ENCODE results near the gene GPHN. TPM values are rescaled to one million over a fixed set of nuclear protein-coding genes. Genes with fewer than 3 reads are reported as not detected.
"Not testable (repeated sequence)": the region's sequence is repeated elsewhere in the genome, so short reads cannot be mapped to it uniquely, and the experiment has no call there.

GPHN gene
- total RNA-seq, 1 donor: 6.5 TPM

GRCh38 chr14:66498311-66498710 lies 9.6 kb upstream of the GPHN start:
- no peak for TF ChIP-seq CTCF (IDR thresholded peaks at IDR 0.05; ENCODE audit: insufficient read depth, low read length)
- H3K4me3 ChIP-seq (ENCODE audit: low read depth, low read length): no peak overlapping the region
- no peak for DNase-seq (ENCODE audit: low read depth)

- no peak for DNase-seq (ENCODE audit: low read depth)
- no peak overlapping the region for H3K4me3 ChIP-seq (ENCODE audit: low read depth, low read length)
- TF ChIP-seq CTCF (IDR thresholded peaks at IDR 0.05; ENCODE audit: insufficient read depth, low read length): no peak
Observed at GRCh38 chr14:66501592-66501991, 6.4 kb upstream of the GPHN start.

GRCh38 chr14:66502836-66503235 lies 5.1 kb upstream of the GPHN start:
- not testable (repeated sequence) for H3K4me3 ChIP-seq (ENCODE audit: low read depth, low read length); DNase-seq (ENCODE audit: low read depth)

GRCh38 chr14:66503532-66503931 lies 4.4 kb upstream of the GPHN start:
- peak; percentile 76 for DNase-seq (ENCODE audit: low read depth)
- H3K4me3 ChIP-seq (ENCODE audit: low read depth, low read length): no peak overlapping the region
- no peak for TF ChIP-seq CTCF (IDR thresholded peaks at IDR 0.05; ENCODE audit: insufficient read depth, low read length)

GRCh38 chr14:66507181-66507721 lies 696 bp upstream of the GPHN start:
- no peak for TF ChIP-seq CTCF (IDR thresholded peaks at IDR 0.05; ENCODE audit: insufficient read depth, low read length)
- DNase-seq (ENCODE audit: low read depth): no peak
- H3K4me3 ChIP-seq (ENCODE audit: low read depth, low read length): peak overlapping the region; percentile 96

GRCh38 chr14:66508547-66508845 lies 549 bp downstream of the GPHN start:
- no peak for DNase-seq (ENCODE audit: low read depth)
- no peak for TF ChIP-seq CTCF (IDR thresholded peaks at IDR 0.05; ENCODE audit: insufficient read depth, low read length)
- peak overlapping the region; percentile 96 for H3K4me3 ChIP-seq (ENCODE audit: low read depth, low read length)

- peak; percentile 39 for DNase-seq (ENCODE audit: low read depth)
- peak overlapping the region; percentile 96 for H3K4me3 ChIP-seq (ENCODE audit: low read depth, low read length)
- TF ChIP-seq CTCF (IDR thresholded peaks at IDR 0.05; ENCODE audit: insufficient read depth, low read length): no peak
Observed at GRCh38 chr14:66508846-66509621, 1.1 kb downstream of the GPHN start.

Measured in fibroblast of the aortic adventitia (primary cell).